Stimulated activated CD8-positive, alpha-beta memory T cell treated with anti-CD3 and anti-CD28 coated beads, Interleukin-12 subunit alpha, Interleukin-12 subunit beta, amount 100 ng/mL, for 4 hours (primary cell): ENCODE measurements around the gene UNC13B.

Experiments used
- DNase-seq: peaks from one replicate; pipeline ENCODE4 v3.0.0-alpha.2; 2020; ENCODE audit warnings: low read depth

UNC13B gene

GRCh38 chr9:35277628-35278359, 116.0 kb downstream of the UNC13B start:
- DNase-seq, result no peak

- DNase-seq, result no peak
These were observed 118.1 kb downstream of the UNC13B start for GRCh38 chr9:35279946-35280345.

- DNase-seq, result no peak
These were observed 118.6 kb downstream of the UNC13B start for GRCh38 chr9:35280399-35280798.

GRCh38 chr9:35285731-35286130, 123.9 kb downstream of the UNC13B start:
- no peak for DNase-seq

- no peak for DNase-seq
These were observed 124.6 kb downstream of the UNC13B start for GRCh38 chr9:35286381-35286780.

GRCh38 chr9:35287987-35288632, 126.3 kb downstream of the UNC13B start:
- DNase-seq, result no peak

GRCh38 chr9:35288778-35289177, 127.0 kb downstream of the UNC13B start:
- no peak for DNase-seq

- DNase-seq, result no peak
These were observed 131.7 kb downstream of the UNC13B start for GRCh38 chr9:35293376-35293964.

GRCh38 chr9:35294066-35294465, 132.3 kb downstream of the UNC13B start:
- DNase-seq, result no peak

GRCh38 chr9:35294556-35294955, 132.7 kb downstream of the UNC13B start:
- DNase-seq, result no peak

- DNase-seq, result no peak
These were observed 133.7 kb downstream of the UNC13B start for GRCh38 chr9:35295369-35296036.

- no peak for DNase-seq
These were observed 141.8 kb downstream of the UNC13B start for GRCh38 chr9:35303567-35303966.

GRCh38 chr9:35306283-35306682, 144.5 kb downstream of the UNC13B start:
- no peak for DNase-seq

- no peak for DNase-seq
These were observed 146.5 kb downstream of the UNC13B start for GRCh38 chr9:35308316-35308715.

- no peak for DNase-seq
These were observed 150.3 kb downstream of the UNC13B start for GRCh38 chr9:35311891-35312639.

GRCh38 chr9:35313460-35313859, 151.7 kb downstream of the UNC13B start:
- no peak for DNase-seq

GRCh38 chr9:35313916-35314315, 152.1 kb downstream of the UNC13B start:
- no peak for DNase-seq

- DNase-seq, result no peak
These were observed 156.9 kb downstream of the UNC13B start for GRCh38 chr9:35318741-35319140.

GRCh38 chr9:35322075-35322885, 160.5 kb downstream of the UNC13B start:
- no peak for DNase-seq

GRCh38 chr9:35324966-35325365, 163.2 kb downstream of the UNC13B start:
- DNase-seq, result no peak

- no peak for DNase-seq
These were observed 171.7 kb downstream of the UNC13B start for GRCh38 chr9:35333551-35333950.
